Measurements from ENCODE around the gene GOLGA5.

DNA sequence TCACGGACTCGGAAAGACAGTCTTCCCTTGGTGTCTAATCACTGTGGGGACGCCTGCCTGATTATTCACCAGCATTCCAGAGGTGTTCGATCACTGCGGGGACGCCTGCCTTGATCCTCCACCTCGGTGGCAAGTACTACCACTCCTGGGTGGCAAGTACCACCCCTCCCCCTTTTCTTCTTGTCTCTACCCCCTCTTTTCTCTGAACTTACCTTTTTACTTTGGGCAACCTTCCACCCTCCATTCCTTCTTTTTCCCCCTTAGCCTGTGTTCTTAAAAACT, 33.6 kb upstream of the GOLGA5 start:
- TF ChIP-seq, protein P1, sequence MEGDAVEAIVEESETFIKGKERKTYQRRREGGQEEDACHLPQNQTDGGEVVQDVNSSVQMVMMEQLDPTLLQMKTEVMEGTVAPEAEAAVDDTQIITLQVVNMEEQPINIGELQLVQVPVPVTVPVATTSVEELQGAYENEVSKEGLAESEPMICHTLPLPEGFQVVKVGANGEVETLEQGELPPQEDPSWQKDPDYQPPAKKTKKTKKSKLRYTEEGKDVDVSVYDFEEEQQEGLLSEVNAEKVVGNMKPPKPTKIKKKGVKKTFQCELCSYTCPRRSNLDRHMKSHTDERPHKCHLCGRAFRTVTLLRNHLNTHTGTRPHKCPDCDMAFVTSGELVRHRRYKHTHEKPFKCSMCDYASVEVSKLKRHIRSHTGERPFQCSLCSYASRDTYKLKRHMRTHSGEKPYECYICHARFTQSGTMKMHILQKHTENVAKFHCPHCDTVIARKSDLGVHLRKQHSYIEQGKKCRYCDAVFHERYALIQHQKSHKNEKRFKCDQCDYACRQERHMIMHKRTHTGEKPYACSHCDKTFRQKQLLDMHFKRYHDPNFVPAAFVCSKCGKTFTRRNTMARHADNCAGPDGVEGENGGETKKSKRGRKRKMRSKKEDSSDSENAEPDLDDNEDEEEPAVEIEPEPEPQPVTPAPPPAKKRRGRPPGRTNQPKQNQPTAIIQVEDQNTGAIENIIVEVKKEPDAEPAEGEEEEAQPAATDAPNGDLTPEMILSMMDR (IDR thresholded peaks at IDR 0.05): no peak
- TF ChIP-seq EP300 (IDR thresholded peaks at IDR 0.05): no peak

Data from tibial nerve (tissue), 4 donors.